HEK293 (cell line): ENCODE measurements around the gene AKR1B15.

Experiments
- CTCF ChIA-PET: fragments of 350-600 bp; formaldehyde crosslinking; extraction: SDS; loops from one replicate; lab custom pipeline; 2021; ENCODE audit warnings: antibody characterized with exemption; lab: Yijun Ruan, JAX
- POLR2A ChIA-PET: fragments of 300-600 bp; formaldehyde crosslinking; extraction: SDS; loops from one replicate; lab custom pipeline; 2020; ENCODE audit warnings: antibody characterized with exemption, inconsistent platforms; lab: Yijun Ruan, JAX
- H3K27ac ChIP-seq: fragments of 200-500 bp; sonication (Bioruptor generic); 2 replicates; pipeline ENCODE4 v1.5.1; 2014; ENCODE audit warnings: low read depth, low read length, control low read depth, inconsistent platforms; ENCODE audit errors: extremely low read depth
- H3K36me3 ChIP-seq, 2 experiments: fragments of 200-500 bp in 1 of 2; sonication (Bioruptor generic) in 1 of 2; 1 replicate in 1 of 2; 2 replicates in 1 of 2; pipeline ENCODE4 v1.5.1; 2014 to 2017; ENCODE audit warnings: inconsistent platforms in 2 of 2, low read length in 2 of 2; ENCODE audit not compliant: control insufficient read depth in 2 of 2, insufficient read depth in 1 of 2
- H3K4me1 ChIP-seq: fragments of 200-500 bp; sonication (Bioruptor generic); 2 replicates; pipeline ENCODE4 v1.5.1; 2014; ENCODE audit warnings: mild to moderate bottlenecking, low read length, inconsistent platforms; ENCODE audit not compliant: control insufficient read depth, insufficient read depth
- H3K4me3 ChIP-seq: 2 replicates; pipeline ENCODE4 v1.5.1; 2011; ENCODE audit warnings: low read depth, mild to moderate bottlenecking, control low read depth, low read length, moderate library complexity
- H3K9me3 ChIP-seq: fragments of 200-500 bp; sonication (Bioruptor generic); 2 replicates; pipeline ENCODE4 v1.5.1; 2014; ENCODE audit warnings: low read depth, low read length, inconsistent platforms; ENCODE audit not compliant: control insufficient read depth, insufficient read depth
- FEZF1 ChIP-seq: fragments of 450-650 bp; formaldehyde crosslinking; IDR thresholded peaks from 2 replicates; pipeline ENCODE4 v1.5.1; 2016; ENCODE audit warnings: missing biosample characterization, missing genetic modification characterization
- GLIS2 ChIP-seq: fragments of 450-650 bp; formaldehyde crosslinking; IDR thresholded peaks from 2 replicates; pipeline ENCODE4 v1.5.1; 2016; ENCODE audit warnings: missing biosample characterization, missing genetic modification characterization
- KLF10 ChIP-seq: fragments of 450-650 bp; IDR thresholded peaks from 2 replicates; pipeline ENCODE4 v1.5.1; 2018; ENCODE audit warnings: missing biosample characterization, mild to moderate bottlenecking, missing genetic modification characterization
- TCF7L2 ChIP-seq: IDR thresholded peaks from 2 replicates; pipeline ENCODE4 v1.6.1; 2011; ENCODE audit warnings: low read depth, mild to moderate bottlenecking, inconsistent platforms, low read length, moderate library complexity, borderline replicate concordance
- ZBTB20 ChIP-seq: fragments of 450-650 bp; formaldehyde crosslinking; IDR thresholded peaks from 2 replicates; pipeline ENCODE4 v1.5.1; 2016; ENCODE audit warnings: missing biosample characterization, missing genetic modification characterization
- ZEB2 ChIP-seq: fragments of 450-650 bp; formaldehyde crosslinking; IDR thresholded peaks from 2 replicates; pipeline ENCODE4 v1.5.1; 2016; ENCODE audit warnings: missing biosample characterization, missing genetic modification characterization
- ZFP41 ChIP-seq: fragments of 450-650 bp; formaldehyde crosslinking; IDR thresholded peaks from 2 replicates; pipeline ENCODE4 v1.5.1; 2016; ENCODE audit warnings: missing biosample characterization, missing genetic modification characterization, borderline replicate concordance
- ZNF132 ChIP-seq: fragments of 450-650 bp; formaldehyde crosslinking; IDR thresholded peaks from 2 replicates; pipeline ENCODE4 v1.5.1; 2017; ENCODE audit warnings: missing biosample characterization, missing genetic modification characterization, borderline replicate concordance
- ZNF146 ChIP-seq: fragments of 450-650 bp; formaldehyde crosslinking; IDR thresholded peaks from 2 replicates; pipeline ENCODE4 v1.5.1; 2016; ENCODE audit warnings: missing biosample characterization, missing genetic modification characterization
- ZNF157 ChIP-seq: fragments of 450-650 bp; formaldehyde crosslinking; IDR thresholded peaks from 2 replicates; pipeline ENCODE4 v1.5.1; 2016; ENCODE audit warnings: missing biosample characterization, missing genetic modification characterization
- ZNF175 ChIP-seq: fragments of 450-650 bp; formaldehyde crosslinking; IDR thresholded peaks from 2 replicates; pipeline ENCODE4 v1.5.1; 2016; ENCODE audit warnings: missing biosample characterization, missing genetic modification characterization
- ZNF341 ChIP-seq: fragments of 450-650 bp; formaldehyde crosslinking; IDR thresholded peaks from 2 replicates; pipeline ENCODE4; 2016; ENCODE audit warnings: low read depth, missing biosample characterization, missing genetic modification characterization
- ZNF366 ChIP-seq: fragments of 450-650 bp; formaldehyde crosslinking; conservative IDR thresholded peaks from 2 replicates; pipeline ENCODE4 v1.5.1; 2016; ENCODE audit warnings: missing biosample characterization, missing genetic modification characterization
- ZNF394 ChIP-seq: fragments of 450-650 bp; formaldehyde crosslinking; IDR thresholded peaks from 2 replicates; pipeline ENCODE4 v1.5.1; 2016; ENCODE audit warnings: missing biosample characterization, missing genetic modification characterization, mild to moderate bottlenecking, moderate library complexity, borderline replicate concordance
- ZNF48 ChIP-seq: fragments of 450-650 bp; formaldehyde crosslinking; IDR thresholded peaks from 2 replicates; pipeline ENCODE4 v1.5.1; 2016; ENCODE audit warnings: missing biosample characterization, missing genetic modification characterization
- ZNF548 ChIP-seq: fragments of 450-650 bp; formaldehyde crosslinking; IDR thresholded peaks from 2 replicates; pipeline ENCODE4 v1.5.1; 2016; ENCODE audit warnings: missing biosample characterization, missing genetic modification characterization
- ZNF561 ChIP-seq: fragments of 450-650 bp; IDR thresholded peaks from 2 replicates; pipeline ENCODE4 v1.5.1; 2018; ENCODE audit warnings: missing biosample characterization, missing genetic modification characterization, borderline replicate concordance
- ZNF585B ChIP-seq: fragments of 450-650 bp; formaldehyde crosslinking; IDR thresholded peaks from 2 replicates; pipeline ENCODE4 v1.5.1; 2016; ENCODE audit warnings: missing biosample characterization, missing genetic modification characterization
- ZNF621 ChIP-seq: fragments of 450-650 bp; formaldehyde crosslinking; IDR thresholded peaks from 2 replicates; pipeline ENCODE4 v1.5.1; 2017; ENCODE audit warnings: missing biosample characterization, missing genetic modification characterization
- ZNF660 ChIP-seq: fragments of 450-650 bp; IDR thresholded peaks from 2 replicates; pipeline ENCODE4 v1.5.1; 2018; ENCODE audit warnings: missing biosample characterization, mild to moderate bottlenecking, missing genetic modification characterization
- ZNF707 ChIP-seq: fragments of 450-650 bp; formaldehyde crosslinking; IDR thresholded peaks from 2 replicates; pipeline ENCODE4 v1.5.1; 2016; ENCODE audit warnings: missing biosample characterization, missing genetic modification characterization
- ZNF776 ChIP-seq: fragments of 450-650 bp; formaldehyde crosslinking; IDR thresholded peaks from 2 replicates; pipeline ENCODE4 v1.5.0; 2017; ENCODE audit warnings: missing biosample characterization, missing genetic modification characterization, borderline replicate concordance
- ZNF843 ChIP-seq: fragments of 450-650 bp; formaldehyde crosslinking; IDR thresholded peaks from 2 replicates; pipeline ENCODE4 v1.5.1; 2016; ENCODE audit warnings: missing biosample characterization, missing genetic modification characterization
- TF ChIP-seq, protein P1 (sequence below): fragments of 450-650 bp; formaldehyde crosslinking; IDR thresholded peaks from 2 replicates; pipeline ENCODE4 v1.5.1; 2016; ENCODE audit warnings: missing biosample characterization, missing genetic modification characterization
- TF ChIP-seq, protein P2 (sequence below): fragments of 450-650 bp; formaldehyde crosslinking; IDR thresholded peaks from 2 replicates; pipeline ENCODE4 v1.5.1; 2017; ENCODE audit warnings: missing biosample characterization, missing genetic modification characterization
- TF ChIP-seq, protein P3 (sequence below): fragments of 450-650 bp; formaldehyde crosslinking; conservative IDR thresholded peaks from 2 replicates; pipeline ENCODE4 v1.5.1; 2016; ENCODE audit warnings: low read depth, missing biosample characterization, missing genetic modification characterization

Gene AKR1B15

DNA sequence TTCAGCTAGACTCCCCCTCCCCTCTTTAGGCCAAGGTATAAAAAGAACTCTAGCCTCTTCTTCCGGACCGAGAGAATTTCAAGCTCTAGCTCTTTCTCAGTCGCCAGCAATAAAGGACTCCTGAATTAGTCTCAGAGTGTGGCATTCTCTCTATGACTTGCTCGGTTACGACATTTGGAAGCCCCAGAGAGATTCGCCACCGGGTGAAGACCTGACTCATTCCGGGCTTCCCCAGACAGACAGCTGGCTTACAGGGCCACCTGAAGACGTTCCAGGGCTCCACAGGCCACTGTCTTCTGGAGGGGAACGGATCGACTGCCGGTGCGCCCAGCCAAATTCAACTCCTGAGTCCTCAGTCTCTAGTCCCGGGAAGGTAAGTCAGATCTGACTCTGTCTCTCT lies at the start of gene AKR1B15:
Gene AKR1B15 (plus strand): TSS at position 234 of the 400 bp plus-strand sequence. CDS start 15,510 bp downstream, outside the sequence.
- no peak within 1 kb of the TSS for H3K4me3 ChIP-seq
- TF ChIP-seq ZNF366 (tag by site-specific recombination): no peak
- TF ChIP-seq TCF7L2: no peak
- TF ChIP-seq ZNF157 (tag by site-specific recombination): no peak
- no peak for TF ChIP-seq ZNF548 (tag by site-specific recombination)
- no peak for TF ChIP-seq ZNF341 (tag by site-specific recombination)
- TF ChIP-seq ZNF843: no peak
- no peak for TF ChIP-seq ZNF707 (tag by site-specific recombination)
- TF ChIP-seq, protein P1, sequence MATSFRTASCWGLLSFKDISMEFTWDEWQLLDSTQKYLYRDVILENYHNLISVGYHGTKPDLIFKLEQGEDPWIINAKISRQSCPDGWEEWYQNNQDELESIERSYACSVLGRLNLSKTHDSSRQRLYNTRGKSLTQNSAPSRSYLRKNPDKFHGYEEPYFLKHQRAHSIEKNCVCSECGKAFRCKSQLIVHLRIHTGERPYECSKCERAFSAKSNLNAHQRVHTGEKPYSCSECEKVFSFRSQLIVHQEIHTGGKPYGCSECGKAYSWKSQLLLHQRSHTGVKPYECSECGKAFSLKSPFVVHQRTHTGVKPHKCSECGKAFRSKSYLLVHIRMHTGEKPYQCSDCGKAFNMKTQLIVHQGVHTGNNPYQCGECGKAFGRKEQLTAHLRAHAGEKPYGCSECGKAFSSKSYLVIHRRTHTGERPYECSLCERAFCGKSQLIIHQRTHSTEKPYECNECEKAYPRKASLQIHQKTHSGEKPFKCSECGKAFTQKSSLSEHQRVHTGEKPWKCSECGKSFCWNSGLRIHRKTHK (tag by site-specific recombination): no peak
- no peak for TF ChIP-seq ZNF175
- TF ChIP-seq ZNF48 (tag by site-specific recombination): no peak
- no peak for TF ChIP-seq KLF10 (tag by site-specific recombination)
- no peak for TF ChIP-seq ZFP41 (tag by site-specific recombination)
- no peak for TF ChIP-seq ZNF585B (tag by site-specific recombination)
- TF ChIP-seq ZNF561 (tag by site-specific recombination): no peak
- TF ChIP-seq ZEB2 (tag by site-specific recombination): no peak
- no peak for TF ChIP-seq GLIS2 (tag by site-specific recombination)
- no peak for TF ChIP-seq ZBTB20 (tag by site-specific recombination)
- TF ChIP-seq, protein P2, sequence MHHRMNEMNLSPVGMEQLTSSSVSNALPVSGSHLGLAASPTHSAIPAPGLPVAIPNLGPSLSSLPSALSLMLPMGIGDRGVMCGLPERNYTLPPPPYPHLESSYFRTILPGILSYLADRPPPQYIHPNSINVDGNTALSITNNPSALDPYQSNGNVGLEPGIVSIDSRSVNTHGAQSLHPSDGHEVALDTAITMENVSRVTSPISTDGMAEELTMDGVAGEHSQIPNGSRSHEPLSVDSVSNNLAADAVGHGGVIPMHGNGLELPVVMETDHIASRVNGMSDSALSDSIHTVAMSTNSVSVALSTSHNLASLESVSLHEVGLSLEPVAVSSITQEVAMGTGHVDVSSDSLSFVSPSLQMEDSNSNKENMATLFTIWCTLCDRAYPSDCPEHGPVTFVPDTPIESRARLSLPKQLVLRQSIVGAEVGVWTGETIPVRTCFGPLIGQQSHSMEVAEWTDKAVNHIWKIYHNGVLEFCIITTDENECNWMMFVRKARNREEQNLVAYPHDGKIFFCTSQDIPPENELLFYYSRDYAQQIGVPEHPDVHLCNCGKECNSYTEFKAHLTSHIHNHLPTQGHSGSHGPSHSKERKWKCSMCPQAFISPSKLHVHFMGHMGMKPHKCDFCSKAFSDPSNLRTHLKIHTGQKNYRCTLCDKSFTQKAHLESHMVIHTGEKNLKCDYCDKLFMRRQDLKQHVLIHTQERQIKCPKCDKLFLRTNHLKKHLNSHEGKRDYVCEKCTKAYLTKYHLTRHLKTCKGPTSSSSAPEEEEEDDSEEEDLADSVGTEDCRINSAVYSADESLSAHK (tag by site-specific recombination): no peak
- ChIA-PET POLR2A (no interaction called here), CTCF (interaction anchor here (0.7 to 5.4 kb wide), 8 partner anchors 9 to 117 kb away, joined by 4 to 67 read pairs (median 10); no protein-coding TSS in a partner anchor)
- no peaks in the 10 kb centered on the region for H3K4me1 ChIP-seq
- no peaks in the 10 kb centered on the region for H3K9me3 ChIP-seq
- no peak within 1 kb of the TSS for H3K27ac ChIP-seq
- no peaks in the 10 kb centered on the region for H3K36me3 ChIP-seq

DNA sequence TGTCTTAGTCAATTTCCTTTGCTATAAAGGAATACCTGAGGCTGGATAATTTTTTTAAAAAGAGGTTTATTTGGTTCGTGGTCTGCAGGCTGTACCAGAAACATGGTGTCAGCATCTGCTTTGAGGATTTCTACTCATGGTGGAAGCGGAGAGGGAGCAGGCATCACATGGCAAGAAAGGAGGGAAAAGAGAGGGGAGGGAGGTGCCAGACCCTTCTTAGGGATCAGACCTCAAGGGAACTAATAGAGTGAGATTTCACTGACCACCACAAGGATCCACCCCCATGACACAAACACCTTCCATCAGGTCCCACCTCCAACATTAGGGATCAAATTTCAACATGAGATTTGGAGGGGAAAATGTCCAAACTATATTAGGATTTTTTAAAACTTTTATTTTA lies 48.5 kb upstream of the AKR1B15 start:
- ChIA-PET POLR2A (no interaction called here), CTCF (interaction anchor here (0.6 to 1.6 kb wide), 3 partner anchors 12 to 107 kb away, joined by 3 to 6 read pairs (median 5); no protein-coding TSS in a partner anchor)
- no peaks in the 10 kb centered on the region for H3K9me3 ChIP-seq
- no peak overlapping the region for H3K4me3 ChIP-seq
- TF ChIP-seq ZNF707 (tag by site-specific recombination): no peak
- no peak for TF ChIP-seq ZNF660 (tag by site-specific recombination)
- TF ChIP-seq FEZF1: no peak
- TF ChIP-seq ZNF132 (tag by site-specific recombination): no peak
- no peak for TF ChIP-seq ZNF146 (tag by site-specific recombination)
- no peak for TF ChIP-seq ZNF621 (tag by site-specific recombination)
- no peak for TF ChIP-seq ZNF394
- TF ChIP-seq, protein P3, sequence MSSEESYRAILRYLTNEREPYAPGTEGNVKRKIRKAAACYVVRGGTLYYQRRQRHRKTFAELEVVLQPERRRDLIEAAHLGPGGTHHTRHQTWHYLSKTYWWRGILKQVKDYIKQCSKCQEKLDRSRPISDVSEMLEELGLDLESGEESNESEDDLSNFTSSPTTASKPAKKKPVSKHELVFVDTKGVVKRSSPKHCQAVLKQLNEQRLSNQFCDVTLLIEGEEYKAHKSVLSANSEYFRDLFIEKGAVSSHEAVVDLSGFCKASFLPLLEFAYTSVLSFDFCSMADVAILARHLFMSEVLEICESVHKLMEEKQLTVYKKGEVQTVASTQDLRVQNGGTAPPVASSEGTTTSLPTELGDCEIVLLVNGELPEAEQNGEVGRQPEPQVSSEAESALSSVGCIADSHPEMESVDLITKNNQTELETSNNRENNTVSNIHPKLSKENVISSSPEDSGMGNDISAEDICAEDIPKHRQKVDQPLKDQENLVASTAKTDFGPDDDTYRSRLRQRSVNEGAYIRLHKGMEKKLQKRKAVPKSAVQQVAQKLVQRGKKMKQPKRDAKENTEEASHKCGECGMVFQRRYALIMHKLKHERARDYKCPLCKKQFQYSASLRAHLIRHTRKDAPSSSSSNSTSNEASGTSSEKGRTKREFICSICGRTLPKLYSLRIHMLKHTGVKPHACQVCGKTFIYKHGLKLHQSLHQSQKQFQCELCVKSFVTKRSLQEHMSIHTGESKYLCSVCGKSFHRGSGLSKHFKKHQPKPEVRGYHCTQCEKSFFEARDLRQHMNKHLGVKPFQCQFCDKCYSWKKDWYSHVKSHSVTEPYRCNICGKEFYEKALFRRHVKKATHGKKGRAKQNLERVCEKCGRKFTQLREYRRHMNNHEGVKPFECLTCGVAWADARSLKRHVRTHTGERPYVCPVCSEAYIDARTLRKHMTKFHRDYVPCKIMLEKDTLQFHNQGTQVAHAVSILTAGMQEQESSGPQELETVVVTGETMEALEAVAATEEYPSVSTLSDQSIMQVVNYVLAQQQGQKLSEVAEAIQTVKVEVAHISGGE: no peak
- TF ChIP-seq ZNF776 (tag by site-specific recombination): no peak
- H3K36me3 ChIP-seq: no peaks in the 10 kb centered on the region
- H3K4me1 ChIP-seq: no peaks in the 10 kb centered on the region
- no peak overlapping the region for H3K27ac ChIP-seq
